Esophagus squamous epithelium (tissue), 4 donors: ENCODE data around the gene SERP2.

Source experiments
- POLR2A ChIP-seq, 4 donors: fragments of 450-650 bp; IDR thresholded peaks; one replicate each; pipeline ENCODE4 v1.6.1; 2017; ENCODE audit warnings: antibody characterized with exemption in 4 of 4, mild to moderate bottlenecking in 4 of 4, moderate library complexity in 3 of 4
- TF ChIP-seq, protein P1 (sequence below), 6 experiments: fragments of 450-650 bp in 4 of 6; fragments of 200-600 bp in 2 of 6; sonication (generic) in 2 of 6; IDR thresholded peaks; one replicate each; pipeline ENCODE4 v1.5.1; 2016 to 2019; ENCODE audit warnings: antibody characterized with exemption in 6 of 6, mild to moderate bottlenecking in 4 of 6, moderate library complexity in 4 of 6

DNA sequence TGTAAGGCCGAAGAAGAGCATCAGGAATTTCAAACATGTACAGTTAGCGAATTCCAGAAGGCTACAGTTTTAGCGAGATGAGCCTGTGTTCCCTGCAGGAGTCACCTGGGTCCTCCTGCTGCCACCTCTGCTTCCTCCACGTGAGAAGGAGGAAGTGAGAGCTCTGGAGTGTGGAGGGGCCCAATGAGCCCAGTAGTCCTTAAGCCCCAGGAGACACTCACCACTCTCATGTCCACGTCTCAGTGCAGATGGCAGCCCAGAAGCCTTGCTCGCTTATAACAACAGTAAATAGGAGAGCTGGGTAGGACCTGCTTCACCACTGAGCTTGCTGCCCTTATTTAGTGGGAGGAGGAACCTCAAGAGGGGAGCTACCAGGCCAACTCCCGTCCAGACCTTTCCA is 44.3 kb downstream of the SERP2 start:
- TF ChIP-seq, protein P1, sequence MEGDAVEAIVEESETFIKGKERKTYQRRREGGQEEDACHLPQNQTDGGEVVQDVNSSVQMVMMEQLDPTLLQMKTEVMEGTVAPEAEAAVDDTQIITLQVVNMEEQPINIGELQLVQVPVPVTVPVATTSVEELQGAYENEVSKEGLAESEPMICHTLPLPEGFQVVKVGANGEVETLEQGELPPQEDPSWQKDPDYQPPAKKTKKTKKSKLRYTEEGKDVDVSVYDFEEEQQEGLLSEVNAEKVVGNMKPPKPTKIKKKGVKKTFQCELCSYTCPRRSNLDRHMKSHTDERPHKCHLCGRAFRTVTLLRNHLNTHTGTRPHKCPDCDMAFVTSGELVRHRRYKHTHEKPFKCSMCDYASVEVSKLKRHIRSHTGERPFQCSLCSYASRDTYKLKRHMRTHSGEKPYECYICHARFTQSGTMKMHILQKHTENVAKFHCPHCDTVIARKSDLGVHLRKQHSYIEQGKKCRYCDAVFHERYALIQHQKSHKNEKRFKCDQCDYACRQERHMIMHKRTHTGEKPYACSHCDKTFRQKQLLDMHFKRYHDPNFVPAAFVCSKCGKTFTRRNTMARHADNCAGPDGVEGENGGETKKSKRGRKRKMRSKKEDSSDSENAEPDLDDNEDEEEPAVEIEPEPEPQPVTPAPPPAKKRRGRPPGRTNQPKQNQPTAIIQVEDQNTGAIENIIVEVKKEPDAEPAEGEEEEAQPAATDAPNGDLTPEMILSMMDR (IDR thresholded peaks at IDR 0.05): no peak
- TF ChIP-seq POLR2A (IDR thresholded peaks at IDR 0.05): no peak
